ENCODE results near the gene IGFL1. TPM values are rescaled to one million over a fixed set of nuclear protein-coding genes. Genes with fewer than 3 reads are reported as not detected.
A peak's percentile ranks its signal among the peaks of the same experiment; 100 is the strongest.
"Not testable (repeated sequence)": the region's sequence is repeated elsewhere in the genome, so short reads cannot be mapped to it uniquely, and the experiment has no call there.

The IGFL1 gene
- total and polyA plus RNA-seq, 8 donors: 0.35 TPM; not detected in 7

- TF ChIP-seq CTCF (IDR thresholded peaks at IDR 0.05): no peak
- intact Hi-C loops (cut with DNase I): loop anchor here in 1 of 2 donors (5.0 to 10.0 kb wide), 2 partner anchors 101 to 159 kb away; no protein-coding TSS in a partner anchor
- no peak for ATAC-seq
- Histone ChIP-seq H3K9me3 (no peaks in the 10 kb centered on the region), H3K4me1 (no peaks in the 10 kb centered on the region), H3K27me3 (peaks cover 0 to 35% of the 10 kb centered on the region in 2 donors), H3K27ac (no peak overlapping the region), H3K4me3 (no peak overlapping the region), H3K36me3 (no peaks in the 10 kb centered on the region)
- DNase-seq: no peak
Measured at GRCh38 chr19:46186101-46186716, 43.3 kb upstream of the IGFL1 start.

- Histone ChIP-seq H3K27me3 (peaks cover 0 to 37% of the 10 kb centered on the region in 2 donors), H3K4me1 (no peaks in the 10 kb centered on the region), H3K4me3 (no peak overlapping the region), H3K27ac (no peak overlapping the region), H3K9me3 (no peaks in the 10 kb centered on the region), H3K36me3 (no peaks in the 10 kb centered on the region)
- TF ChIP-seq CTCF (IDR thresholded peaks at IDR 0.05): no peak
- no peak for ATAC-seq
- no peak for DNase-seq
- intact Hi-C loops (cut with DNase I): loop anchor here in 1 of 2 donors (5.0 to 10.0 kb wide), 2 partner anchors 102 to 159 kb away; no protein-coding TSS in a partner anchor
Measured at GRCh38 chr19:46186717-46187101, 42.8 kb upstream of the IGFL1 start.

- ATAC-seq (no peak), DNase-seq (no peak)
- peaks cover 0 to 42% of the 10 kb centered on the region in 2 donors for H3K27me3 ChIP-seq
- H3K4me3 ChIP-seq: no peak overlapping the region
- no peak overlapping the region for H3K27ac ChIP-seq
- TF ChIP-seq CTCF (IDR thresholded peaks at IDR 0.05): no peak
- H3K4me1 ChIP-seq: peaks cover 0 to 7% of the 10 kb centered on the region in 2 donors
- no peaks in the 10 kb centered on the region for H3K9me3 ChIP-seq
- no peaks in the 10 kb centered on the region for H3K36me3 ChIP-seq
- intact Hi-C loops (cut with DNase I): loop anchor here in 1 of 2 donors (5.0 to 10.0 kb wide), 2 partner anchors 105 to 163 kb away; no protein-coding TSS in a partner anchor
Measured at GRCh38 chr19:46189971-46190888, 39.3 kb upstream of the IGFL1 start.

GRCh38 chr19:46191356-46191755 lies 38.2 kb upstream of the IGFL1 start:
- Histone ChIP-seq H3K4me3 (no peak overlapping the region), H3K27ac (no peak overlapping the region), H3K27me3 (peaks cover 0 to 49% of the 10 kb centered on the region in 2 donors), H3K36me3 (no peaks in the 10 kb centered on the region), H3K9me3 (no peaks in the 10 kb centered on the region), H3K4me1 (peaks cover 0 to 7% of the 10 kb centered on the region in 2 donors)
- ATAC-seq: no peak
- intact Hi-C loops (cut with DNase I): no loop called here
- TF ChIP-seq CTCF (IDR thresholded peaks at IDR 0.05): no peak
- no peak for DNase-seq

GRCh38 chr19:46191972-46192371 lies 37.6 kb upstream of the IGFL1 start:
- H3K27me3 ChIP-seq: peaks cover 0 to 55% of the 10 kb centered on the region in 2 donors
- ATAC-seq: no peak
- H3K4me3 ChIP-seq: no peak overlapping the region
- intact Hi-C loops (cut with DNase I): no loop called here
- H3K9me3 ChIP-seq: no peaks in the 10 kb centered on the region
- no peak for DNase-seq
- H3K4me1 ChIP-seq: peaks cover 0 to 7% of the 10 kb centered on the region in 2 donors
- no peaks in the 10 kb centered on the region for H3K36me3 ChIP-seq
- no peak overlapping the region for H3K27ac ChIP-seq
- TF ChIP-seq CTCF (IDR thresholded peaks at IDR 0.05): no peak

- not testable (repeated sequence) for H3K9me3 ChIP-seq
Measured at GRCh38 chr19:46192626-46192991, 36.9 kb upstream of the IGFL1 start.

More at GRCh38 chr19:46192626-46192991, 36.9 kb upstream of the IGFL1 start:
- DNase-seq; H3K4me1 ChIP-seq; intact Hi-C loops (cut with DNase I); H3K36me3 ChIP-seq; ATAC-seq; H3K4me3 ChIP-seq: not testable (repeated sequence)
- Histone ChIP-seq H3K27ac (peak overlapping the region in 1 of 2 donors; percentile 57), H3K27me3 (peaks cover 0 to 57% of the 10 kb centered on the region in 2 donors)
